G401 (cell line): ENCODE results near the gene PLEKHA5. TPM values are rescaled to one million over a fixed set of nuclear protein-coding genes. Genes with fewer than 3 reads are reported as not detected.
A peak's percentile ranks its signal among the peaks of the same experiment; 100 is the strongest.

Experiments used
- DNase-seq: peaks from one replicate; pipeline ENCODE4 v3.0.0-alpha.2; 2015; ENCODE audit warnings: low spot score
- in situ Hi-C: cut with HindIII; loops from 2 replicates; pipeline ENCODE4 v1.10.0; 2016; ENCODE audit warnings: low sequenced_read_pairs, mixed read lengths
- total RNA-seq: library from RNA; depleted of rRNA; stranded (reverse); fragments of >200 nt; shearing (Covaris generic); gene quantifications from 2 replicates; pipeline ENCODE4 v1.2.3, GENCODE V29; 2014

The PLEKHA5 gene
- total RNA-seq, 1 experiment from 2014 or later = 14.7 TPM

GRCh38 chr12:19128485-19128884 lies 1.0 kb upstream of the PLEKHA5 start:
- in situ Hi-C loops = no loop called here
- DNase-seq = peak; percentile 36

GRCh38 chr12:19129122-19129485 lies 429 bp upstream of the PLEKHA5 start:
- DNase-seq = peak; percentile 31
- in situ Hi-C loops = no loop called here

DNA sequence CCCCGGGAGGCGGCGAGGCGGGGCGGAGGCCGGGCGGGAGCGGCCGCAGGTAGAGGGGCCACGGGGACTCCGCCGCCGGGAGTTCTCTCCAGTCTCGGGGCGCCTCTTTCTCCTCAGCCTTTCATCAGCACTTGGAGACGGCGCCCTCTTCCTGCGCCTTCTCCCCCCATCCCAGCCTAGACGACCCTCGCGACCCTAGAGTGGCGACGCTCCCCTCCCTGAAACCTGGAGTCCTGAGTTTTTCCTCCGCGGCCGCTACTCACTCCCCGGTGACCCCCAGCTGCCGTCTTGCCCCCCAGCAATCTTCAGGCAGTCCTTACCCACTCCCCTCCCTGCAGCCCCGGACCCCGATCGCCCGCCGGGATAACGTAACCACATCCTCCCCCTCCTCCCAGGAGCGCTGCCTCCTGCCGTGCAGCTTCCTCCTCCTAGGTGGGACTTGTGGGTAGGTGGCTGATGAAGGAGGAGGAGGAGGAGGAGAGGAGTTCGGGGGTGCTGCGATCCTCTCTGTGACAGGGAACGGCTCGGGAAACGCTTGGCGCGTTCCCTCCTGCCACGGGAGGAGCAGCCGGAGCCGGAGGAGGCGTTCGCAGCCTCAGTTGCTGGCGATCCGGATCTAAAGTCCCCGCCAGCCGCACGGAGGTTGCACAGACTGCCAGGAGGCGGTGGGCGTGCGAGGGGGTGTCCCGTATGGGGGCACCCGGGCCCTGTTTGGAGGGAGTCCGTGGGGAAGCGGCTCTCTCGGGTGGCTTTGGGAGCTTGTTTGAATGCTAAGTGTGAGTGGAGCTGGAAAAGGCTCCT lies 891 bp downstream of the PLEKHA5 start:
- in situ Hi-C loops = no loop called here

DNA sequence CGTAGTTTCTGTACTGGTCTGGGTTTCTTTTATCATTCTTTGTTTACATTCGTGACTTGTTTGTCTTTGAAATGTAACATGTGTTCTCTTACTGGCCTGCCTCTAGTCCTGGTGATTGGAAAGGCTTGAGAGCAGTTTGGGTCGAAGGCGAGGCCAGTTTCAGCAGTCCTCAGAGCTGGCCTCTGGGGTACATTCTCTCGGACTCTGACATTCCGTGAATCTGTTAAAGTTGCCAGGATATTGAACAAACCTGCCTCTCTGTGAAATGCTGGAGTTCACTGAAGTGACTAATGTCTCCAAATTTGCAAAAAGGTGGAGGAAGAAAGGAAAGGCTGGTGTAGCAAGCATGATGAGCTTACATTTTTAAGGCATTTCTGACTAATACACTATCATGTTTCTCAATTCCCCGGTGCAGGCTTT lies 1.5 kb downstream of the PLEKHA5 start:
- peak; percentile 65 for DNase-seq
- in situ Hi-C loops = no loop called here

More for the DNA sequence above, 891 bp downstream of the PLEKHA5 start:
- DNase-seq = peak; percentile 53

DNA sequence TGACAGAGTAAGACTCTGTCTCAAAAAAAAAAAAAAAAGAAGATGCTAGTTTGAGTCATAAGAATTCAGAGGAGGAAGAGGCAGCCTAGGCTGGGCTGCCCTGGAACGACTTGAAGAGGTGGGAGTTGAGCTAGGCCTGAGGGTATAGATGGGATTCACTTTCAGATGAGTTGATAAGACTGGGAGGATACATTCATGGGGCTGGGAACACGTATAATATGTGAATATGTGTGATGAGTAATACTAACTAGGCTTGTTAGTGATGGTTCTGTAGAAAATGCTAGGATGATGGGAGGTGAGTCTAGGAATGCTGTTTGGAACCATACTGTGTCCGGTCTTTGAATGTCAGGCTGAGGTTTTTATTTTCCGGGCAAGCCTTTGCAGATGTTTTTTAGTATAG lies 9.0 kb downstream of the PLEKHA5 start:
- no peak for DNase-seq
- in situ Hi-C loops = no loop called here

GRCh38 chr12:19138956-19139355 lies 9.4 kb downstream of the PLEKHA5 start:
- in situ Hi-C loops = no loop called here
- DNase-seq = no peak

DNA sequence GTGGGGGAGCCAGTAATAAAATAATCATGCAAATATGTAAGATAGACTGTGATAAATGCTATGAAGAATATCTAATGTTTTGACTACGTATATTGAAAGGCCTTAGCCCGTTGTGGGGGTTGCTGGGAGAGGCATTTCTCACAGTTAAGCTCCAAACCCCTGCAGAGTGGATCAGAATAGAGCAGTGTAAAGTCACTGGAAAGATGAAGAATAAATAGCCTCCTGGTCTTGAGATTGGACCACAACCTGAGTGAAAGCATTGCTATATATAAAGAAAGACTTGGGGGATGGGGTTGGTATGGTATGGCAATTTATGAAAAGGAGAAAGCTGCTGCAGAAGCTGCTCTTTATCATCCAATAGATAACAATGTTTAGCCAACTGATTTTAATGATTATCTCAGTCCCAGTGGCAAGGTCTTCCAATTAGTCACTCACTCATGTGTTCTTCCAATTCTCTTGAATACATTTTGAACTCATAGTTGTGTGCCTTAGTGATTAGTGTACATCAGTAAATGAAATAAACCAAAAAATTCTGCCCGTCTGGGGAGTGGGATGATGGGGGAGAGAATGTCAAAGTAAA lies 10.2 kb downstream of the PLEKHA5 start:
- in situ Hi-C loops = no loop called here
- no peak for DNase-seq

DNA sequence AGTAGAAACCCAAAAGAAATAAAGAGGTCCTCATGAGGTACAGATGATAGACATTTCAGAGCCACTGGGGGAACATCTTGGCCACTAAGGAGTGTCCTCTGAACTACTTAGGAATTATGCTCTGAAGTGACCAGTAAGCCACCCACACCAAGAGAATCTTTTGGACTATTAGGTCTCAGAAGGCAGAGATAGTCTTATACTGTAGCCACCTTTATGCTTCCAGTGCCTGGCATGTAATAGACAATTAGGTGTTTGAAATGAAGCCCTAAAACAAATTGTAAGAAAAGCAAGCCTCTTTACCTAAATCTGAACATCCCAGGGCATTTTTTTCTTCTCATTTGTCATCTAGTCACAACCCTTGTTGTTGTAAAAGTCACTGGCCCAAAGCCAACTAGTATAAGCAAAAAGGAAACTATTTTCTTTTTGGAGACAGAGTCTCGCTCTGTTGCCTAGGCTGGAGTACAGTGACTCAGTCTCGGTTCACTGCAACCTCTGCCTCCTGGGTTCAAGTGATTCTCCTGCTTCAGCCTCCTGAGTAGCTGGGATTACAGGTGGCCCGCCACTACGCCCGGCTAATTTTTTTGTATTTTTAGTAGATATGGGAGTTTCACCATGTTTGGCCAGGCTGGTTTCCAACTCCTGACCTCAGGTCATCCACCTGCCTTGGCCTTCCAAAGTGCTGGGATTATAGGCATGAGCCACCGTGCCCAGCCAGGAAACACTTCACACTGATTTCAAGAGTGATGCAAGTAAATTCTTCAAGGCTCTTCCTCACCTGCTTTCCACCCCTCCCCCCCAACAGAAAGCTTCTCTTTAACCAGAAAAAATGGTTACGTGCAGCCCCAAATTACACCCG lies 11.1 kb downstream of the PLEKHA5 start:
- in situ Hi-C loops = no loop called here
- DNase-seq = no peak

DNA sequence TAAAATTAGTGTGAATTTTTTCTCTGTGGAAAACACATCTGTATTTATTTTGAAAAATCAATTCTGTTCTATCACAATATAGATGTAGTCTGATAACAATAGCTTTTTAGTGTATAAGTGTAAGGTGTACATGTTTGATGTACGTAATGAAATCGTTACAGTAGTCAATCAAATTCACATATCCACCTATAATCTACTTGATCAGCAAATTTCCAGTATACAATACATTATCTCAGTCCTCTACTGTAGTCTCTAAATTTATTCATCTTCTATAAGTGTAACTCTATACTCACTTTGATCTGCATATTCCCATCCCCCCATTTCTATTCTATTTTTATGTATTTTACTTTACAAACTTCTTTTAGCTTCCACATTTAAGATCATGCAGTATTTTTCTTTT lies 13.0 kb downstream of the PLEKHA5 start:
- no peak for DNase-seq
- in situ Hi-C loops = no loop called here

GRCh38 chr12:19144287-19144686 lies 14.8 kb downstream of the PLEKHA5 start:
- no peak for DNase-seq
- in situ Hi-C loops = no loop called here

- in situ Hi-C loops = no loop called here
Measured at GRCh38 chr12:19144985-19145384, 15.5 kb downstream of the PLEKHA5 start.

GRCh38 chr12:19148860-19149259 lies 19.3 kb downstream of the PLEKHA5 start:
- in situ Hi-C loops = no loop called here
- DNase-seq = no peak

More at GRCh38 chr12:19144985-19145384, 15.5 kb downstream of the PLEKHA5 start:
- DNase-seq = no peak

GRCh38 chr12:19150273-19150900 lies 20.9 kb downstream of the PLEKHA5 start:
- in situ Hi-C loops = no loop called here

DNA sequence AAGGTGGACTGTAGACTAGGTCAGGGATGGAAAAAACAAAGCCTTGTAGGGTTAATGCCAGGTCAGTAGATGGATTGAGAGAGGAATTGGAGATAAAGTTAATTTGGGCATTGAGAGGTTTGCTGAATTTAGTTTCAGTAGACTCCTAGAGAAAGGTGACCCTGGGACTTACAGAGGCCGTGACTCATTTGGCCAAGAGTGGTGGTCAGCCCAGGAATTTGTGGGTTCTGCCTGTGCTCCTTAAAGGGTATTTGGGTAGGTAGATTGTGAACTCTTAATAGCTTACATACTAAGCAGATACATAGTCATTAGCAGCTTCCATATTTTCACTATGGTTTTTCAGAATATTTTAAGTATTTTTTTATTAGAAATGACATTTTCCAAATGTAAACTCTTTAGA lies 21.8 kb downstream of the PLEKHA5 start:
- in situ Hi-C loops = no loop called here
- no peak for DNase-seq

More at GRCh38 chr12:19150273-19150900, 20.9 kb downstream of the PLEKHA5 start:
- DNase-seq = no peak

- no peak for DNase-seq
- in situ Hi-C loops = no loop called here
Measured at GRCh38 chr12:19153396-19153795, 23.9 kb downstream of the PLEKHA5 start.

- DNase-seq = no peak
- in situ Hi-C loops = no loop called here
Measured at GRCh38 chr12:19154686-19155085, 25.2 kb downstream of the PLEKHA5 start.

- in situ Hi-C loops = no loop called here
- DNase-seq = no peak
Measured at GRCh38 chr12:19155981-19156734, 26.6 kb downstream of the PLEKHA5 start.

DNA sequence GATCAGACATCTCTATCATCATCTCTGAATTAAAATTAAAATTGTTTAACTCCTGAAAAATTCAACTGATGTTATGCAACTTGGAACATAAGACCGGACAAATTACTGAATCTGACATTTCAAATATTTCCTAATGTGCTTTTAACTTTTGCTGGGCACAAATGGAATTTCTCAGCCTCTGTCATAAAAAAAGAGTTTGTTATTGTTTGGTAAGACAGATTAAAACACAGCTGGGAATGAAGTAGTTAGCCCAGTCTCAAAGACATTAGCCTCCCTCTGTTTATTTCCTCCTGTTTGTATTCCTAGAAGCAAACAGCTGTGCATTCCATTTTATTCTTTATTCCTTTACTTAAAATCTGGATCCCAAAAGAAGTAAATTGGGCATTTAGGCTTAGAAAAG lies 29.4 kb downstream of the PLEKHA5 start:
- DNase-seq = no peak
- in situ Hi-C loops = no loop called here

DNA sequence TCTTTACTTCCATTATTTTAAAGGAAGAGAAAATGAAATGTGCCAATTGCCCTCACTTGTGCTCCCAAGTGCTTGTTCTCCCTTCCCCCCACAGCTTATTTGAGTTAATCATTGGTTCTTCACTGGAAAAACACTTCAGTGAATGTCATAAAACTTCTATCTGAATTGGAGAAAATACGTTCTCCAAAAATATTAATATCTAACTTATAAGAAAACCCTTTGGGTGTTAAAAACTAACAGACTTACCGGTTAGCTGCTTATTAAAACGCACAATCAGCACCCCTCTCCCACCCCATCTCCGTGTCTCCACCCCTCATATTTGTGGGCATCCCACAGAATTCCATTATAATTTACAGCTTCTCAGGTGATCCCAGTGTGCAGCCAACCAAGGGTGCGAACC lies 31.7 kb downstream of the PLEKHA5 start:
- in situ Hi-C loops = no loop called here
- no peak for DNase-seq
